H9 (cell line): Measurements from ENCODE around the gene IGF2R. TPM values are rescaled to one million over a fixed set of nuclear protein-coding genes. Genes with fewer than 3 reads are reported as not detected.

Source experiments
- DNase-seq: peaks from one replicate; pipeline ENCODE4 v3.0.0-alpha.2; 2017
- H2AFZ ChIP-seq: one replicate; pipeline ENCODE4 v1.6.1; 2013; ENCODE audit warnings: mild to moderate bottlenecking, low read length, control low read depth, moderate library complexity
- H2AK5ac ChIP-seq: 2 replicates; pipeline ENCODE4 v1.6.1; 2013; ENCODE audit warnings: low read length, control low read depth, mixed read lengths; ENCODE audit not compliant: insufficient read length
- H2BK120ac ChIP-seq: one replicate; pipeline ENCODE4 v1.6.1; 2013; ENCODE audit warnings: low read depth, mild to moderate bottlenecking, low read length, control low read depth, inconsistent platforms; ENCODE audit not compliant: poor library complexity, severe bottlenecking
- H2BK12ac ChIP-seq: 2 replicates; pipeline ENCODE4 v1.6.1; 2013; ENCODE audit warnings: low read length, control low read depth, mixed read lengths, low read depth; ENCODE audit not compliant: insufficient read length
- H2BK15ac ChIP-seq: 2 replicates; pipeline ENCODE4 v1.6.1; 2013; ENCODE audit warnings: low read depth, low read length, control low read depth
- H2BK20ac ChIP-seq: one replicate; pipeline ENCODE4 v1.6.1; 2013; ENCODE audit warnings: low read depth, mild to moderate bottlenecking, low read length, control low read depth, inconsistent platforms; ENCODE audit not compliant: poor library complexity, severe bottlenecking
- H2BK5ac ChIP-seq: 2 replicates; pipeline ENCODE4 v1.6.1; 2013; ENCODE audit warnings: low read length, control low read depth, mixed read lengths; ENCODE audit not compliant: insufficient read length
- H3K14ac ChIP-seq: 2 replicates; pipeline ENCODE4 v1.6.1; 2013; ENCODE audit warnings: low read length, control low read depth; ENCODE audit not compliant: insufficient read depth
- H3K18ac ChIP-seq: 2 replicates; pipeline ENCODE4 v1.6.1; 2013; ENCODE audit warnings: low read depth, mild to moderate bottlenecking, mixed read lengths, low read length, control low read depth; ENCODE audit not compliant: insufficient read length
- H3K23ac ChIP-seq: 2 replicates; pipeline ENCODE4 v1.6.1; 2013; ENCODE audit warnings: low read length, control low read depth, mixed read lengths, low read depth; ENCODE audit not compliant: insufficient read length
- H3K23me2 ChIP-seq: 2 replicates; pipeline ENCODE4 v1.6.1; 2013; ENCODE audit warnings: low read depth, mild to moderate bottlenecking, mixed read lengths, low read length, control low read depth; ENCODE audit not compliant: insufficient read length, poor library complexity, severe bottlenecking
- H3K27ac ChIP-seq: 2 replicates; pipeline ENCODE4 v1.5.1; 2013; ENCODE audit warnings: low read length, control low read depth, mixed read lengths, low read depth; ENCODE audit not compliant: insufficient read length
- H3K27me3 ChIP-seq: 2 replicates; pipeline ENCODE4 v1.6.1; 2013; ENCODE audit warnings: low read length, control low read depth, inconsistent platforms; ENCODE audit not compliant: insufficient read depth
- H3K4ac ChIP-seq: 2 replicates; pipeline ENCODE4 v1.6.1; 2013; ENCODE audit warnings: low read depth, mild to moderate bottlenecking, control low read depth, inconsistent platforms, low read length, moderate library complexity
- H3K4me1 ChIP-seq: 2 replicates; pipeline ENCODE4 v1.6.1; 2013; ENCODE audit warnings: low read length, control low read depth, inconsistent platforms; ENCODE audit not compliant: insufficient read depth
- H3K4me2 ChIP-seq: 2 replicates; pipeline ENCODE4 v1.6.1; 2013; ENCODE audit warnings: low read length, control low read depth, mixed read lengths; ENCODE audit not compliant: insufficient read length, insufficient read depth
- H3K56ac ChIP-seq: 2 replicates; pipeline ENCODE4 v1.6.1; 2013; ENCODE audit warnings: low read depth, mild to moderate bottlenecking, mixed read lengths, low read length, control low read depth; ENCODE audit not compliant: insufficient read length
- H3K79me1 ChIP-seq: 2 replicates; pipeline ENCODE4 v1.6.1; 2013; ENCODE audit warnings: low read depth, mild to moderate bottlenecking, moderate library complexity, low read length, control low read depth, inconsistent platforms; ENCODE audit not compliant: insufficient read depth, poor library complexity, severe bottlenecking
- H3K79me2 ChIP-seq: 2 replicates; pipeline ENCODE4 v1.6.1; 2013; ENCODE audit warnings: low read length, control low read depth, inconsistent platforms; ENCODE audit not compliant: insufficient read depth
- H3K9ac ChIP-seq: 2 replicates; pipeline ENCODE4 v1.6.1; 2013; ENCODE audit warnings: low read length, control low read depth, mixed read lengths; ENCODE audit not compliant: insufficient read length; ENCODE audit errors: extremely low read depth
- H3K9me3 ChIP-seq: one replicate; pipeline ENCODE4 v1.6.1; 2013; ENCODE audit warnings: low read depth, low read length, inconsistent platforms; ENCODE audit not compliant: control insufficient read depth
- H3T11ph ChIP-seq: one replicate; pipeline ENCODE4 v1.6.1; 2013; ENCODE audit warnings: mild to moderate bottlenecking, low read length, control low read depth, inconsistent platforms
- H4K20me1 ChIP-seq: one replicate; pipeline ENCODE4 v1.6.1; 2013; ENCODE audit not compliant: control insufficient read depth, insufficient read length, insufficient read depth
- H4K5ac ChIP-seq: 2 replicates; pipeline ENCODE4 v1.6.1; 2013; ENCODE audit warnings: low read depth, mild to moderate bottlenecking, mixed read lengths, low read length, control low read depth; ENCODE audit not compliant: insufficient read length
- H4K8ac ChIP-seq: replicated peaks from 2 replicates; pipeline ENCODE4 v1.6.1; 2013; ENCODE audit warnings: low read length, control low read depth, mixed read lengths, low read depth; ENCODE audit not compliant: insufficient read length
- H4K91ac ChIP-seq: 2 replicates; pipeline ENCODE4 v1.6.1; 2013; ENCODE audit warnings: low read depth, mild to moderate bottlenecking, moderate library complexity, mixed read lengths, low read length, control low read depth; ENCODE audit not compliant: insufficient read length
- H3K27ac Mint-ChIP-seq, 3 experiments: 2 replicates in 2 of 3; 3 replicates in 1 of 3; pipeline ENCODE4 v1.8.0; 2020 to 2021; ENCODE audit warnings: mixed read lengths in 3 of 3, mild to moderate bottlenecking in 1 of 3, moderate library complexity in 1 of 3
- H3K27me3 Mint-ChIP-seq: 2 replicates; pipeline ENCODE4 v1.8.0; 2021; ENCODE audit warnings: low read depth, mild to moderate bottlenecking, moderate library complexity, mixed read lengths
- H3K36me3 Mint-ChIP-seq, 3 experiments: 2 replicates in 2 of 3; 3 replicates in 1 of 3; pipeline ENCODE4 v1.8.0; 2020 to 2021; ENCODE audit warnings: low read depth in 3 of 3, mixed read lengths in 3 of 3; ENCODE audit not compliant: insufficient read depth in 1 of 3
- H3K4me1 Mint-ChIP-seq, 2 experiments: 2 replicates each; pipeline ENCODE4 v1.8.0; 2020; ENCODE audit warnings: mixed read lengths in 2 of 2
- H3K4me3 Mint-ChIP-seq, 2 experiments: 2 replicates in 1 of 2; 3 replicates in 1 of 2; pipeline ENCODE4 v1.8.0; 2020 to 2021; ENCODE audit warnings: mild to moderate bottlenecking in 2 of 2, mixed read lengths in 2 of 2, moderate library complexity in 1 of 2
- H3K9me3 Mint-ChIP-seq, 2 experiments: 2 replicates in 1 of 2; 3 replicates in 1 of 2; pipeline ENCODE4 v1.8.0; 2020; ENCODE audit warnings: mild to moderate bottlenecking in 2 of 2, mixed read lengths in 2 of 2, moderate library complexity in 1 of 2
- WGBS: extraction: QIAGEN DNeasy Blood & Tissue Kit; methylation state at CpG from one replicate; pipeline ENCODE4 v1.1.7; 2013; ENCODE audit warnings: missing lambda C conversion rate, low lambda C conversion rate, mixed read lengths; ENCODE audit not compliant: insufficient read length; ENCODE audit errors: extremely low coverage; 5-methylcytosine and 5-hydroxymethylcytosine counted together
- total RNA-seq: library from RNA; stranded (reverse); gene quantifications from 2 replicates; pipeline ENCODE4 v1.2.1, GENCODE V29; 2021
- TF ChIP-seq, protein P1 (sequence below): fragments of 200-600 bp; sonication (generic); conservative IDR thresholded peaks from 3 replicates; pipeline ENCODE4 v1.8.0; 2021; ENCODE audit warnings: antibody characterized with exemption, mild to moderate bottlenecking

Gene IGF2R
- total RNA-seq, 1 experiment from 2014 or later, result 66.7 TPM

DNA sequence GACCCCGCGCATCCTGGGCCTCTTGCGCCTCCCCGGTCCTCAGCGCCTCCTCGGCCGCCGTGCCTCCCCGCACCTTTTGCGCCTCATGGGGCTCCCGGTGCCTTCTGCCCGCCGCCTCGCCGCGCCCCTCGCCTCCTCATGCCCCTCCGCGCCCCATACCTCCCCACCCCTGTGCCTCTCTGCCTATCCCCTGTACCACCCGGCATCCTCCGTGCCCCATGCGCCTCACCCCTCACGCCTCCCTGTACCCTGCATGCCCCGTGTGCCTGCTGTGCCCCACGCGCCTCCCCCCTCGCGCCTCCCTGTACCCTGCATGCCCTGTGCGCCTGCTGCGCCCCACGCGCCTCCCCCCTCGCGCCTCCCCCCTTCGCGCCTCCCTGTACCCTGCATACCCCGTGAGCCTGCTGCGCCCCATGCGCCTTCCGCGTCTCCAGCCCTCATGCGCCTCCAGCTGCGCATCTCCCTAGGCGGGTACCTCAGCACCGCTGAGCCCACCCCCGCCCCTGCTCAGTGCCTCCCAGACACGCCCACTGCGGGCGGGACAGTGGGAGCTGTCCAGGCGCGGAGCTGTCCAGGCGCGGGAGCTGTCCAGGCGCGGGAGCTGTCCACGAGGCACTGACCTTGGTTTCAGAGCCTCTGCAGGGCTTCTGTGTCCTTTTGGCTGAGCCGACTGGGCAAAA, 37.1 kb downstream of the IGF2R start:
- no peak overlapping the region for H3K4me2 ChIP-seq
- no peak overlapping the region for H2BK120ac ChIP-seq
- no peak overlapping the region for H2AK5ac ChIP-seq
- H4K8ac ChIP-seq, result no peak overlapping the region
- H3K23me2 ChIP-seq, result no peaks in the 10 kb centered on the region
- no peak overlapping the region for H2AFZ ChIP-seq
- H3K4ac ChIP-seq, result no peak overlapping the region
- H4K5ac ChIP-seq, result no peak overlapping the region
- no peak overlapping the region for H3K4me3 Mint-ChIP-seq
- peaks cover 32 to 40% (median 36%) of the 10 kb centered on the region in 3 experiments for H3K36me3 Mint-ChIP-seq
- H3K56ac ChIP-seq, result no peak overlapping the region
- peaks cover 19 to 20% of the 10 kb centered on the region in 2 experiments; a peak in 4 of 5 replicates for H3K9me3 Mint-ChIP-seq
- no peak for DNase-seq
- H3T11ph ChIP-seq, result no peak overlapping the region
- no peaks in the 10 kb centered on the region for H3K27me3 Mint-ChIP-seq
- no peak overlapping the region for H3K18ac ChIP-seq
- TF ChIP-seq, protein P1, sequence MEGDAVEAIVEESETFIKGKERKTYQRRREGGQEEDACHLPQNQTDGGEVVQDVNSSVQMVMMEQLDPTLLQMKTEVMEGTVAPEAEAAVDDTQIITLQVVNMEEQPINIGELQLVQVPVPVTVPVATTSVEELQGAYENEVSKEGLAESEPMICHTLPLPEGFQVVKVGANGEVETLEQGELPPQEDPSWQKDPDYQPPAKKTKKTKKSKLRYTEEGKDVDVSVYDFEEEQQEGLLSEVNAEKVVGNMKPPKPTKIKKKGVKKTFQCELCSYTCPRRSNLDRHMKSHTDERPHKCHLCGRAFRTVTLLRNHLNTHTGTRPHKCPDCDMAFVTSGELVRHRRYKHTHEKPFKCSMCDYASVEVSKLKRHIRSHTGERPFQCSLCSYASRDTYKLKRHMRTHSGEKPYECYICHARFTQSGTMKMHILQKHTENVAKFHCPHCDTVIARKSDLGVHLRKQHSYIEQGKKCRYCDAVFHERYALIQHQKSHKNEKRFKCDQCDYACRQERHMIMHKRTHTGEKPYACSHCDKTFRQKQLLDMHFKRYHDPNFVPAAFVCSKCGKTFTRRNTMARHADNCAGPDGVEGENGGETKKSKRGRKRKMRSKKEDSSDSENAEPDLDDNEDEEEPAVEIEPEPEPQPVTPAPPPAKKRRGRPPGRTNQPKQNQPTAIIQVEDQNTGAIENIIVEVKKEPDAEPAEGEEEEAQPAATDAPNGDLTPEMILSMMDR, result no peak
- no peak overlapping the region for H2BK20ac ChIP-seq
- H2BK5ac ChIP-seq, result no peak overlapping the region
- peaks cover 18% of the 10 kb centered on the region; the same call in 1 of the 2 replicates for H3K79me2 ChIP-seq
- H2BK15ac ChIP-seq, result no peak overlapping the region
- no peak overlapping the region for H2BK12ac ChIP-seq
- no peaks in the 10 kb centered on the region for H3K4me1 ChIP-seq
- no peak overlapping the region for H3K23ac ChIP-seq
- no peak overlapping the region for H4K91ac ChIP-seq
- H3K79me1 ChIP-seq, result peaks cover 6% of the 10 kb centered on the region
- H4K20me1 ChIP-seq, result no peaks in the 10 kb centered on the region
- no peaks in the 10 kb centered on the region for H3K27me3 ChIP-seq
- no CpG with 5 or more reads among the region's 57 CpGs for WGBS
- no peak overlapping the region for H3K9ac ChIP-seq
- H3K27ac ChIP-seq, result no peak overlapping the region
- no peak overlapping the region for H3K14ac ChIP-seq
- no peak overlapping the region for H3K27ac Mint-ChIP-seq
- peaks cover 9 to 10% of the 10 kb centered on the region in 2 experiments for H3K4me1 Mint-ChIP-seq
- no peaks in the 10 kb centered on the region for H3K9me3 ChIP-seq
